GM21825 (cell line): Measurements from ENCODE around the gene LGR6.
"Not testable (repeated sequence)": the region's sequence is repeated elsewhere in the genome, so short reads cannot be mapped to it uniquely, and the experiment has no call there.

Experiments
- ATAC-seq: cut with Tn5 transposase; IDR thresholded peaks from one replicate; pipeline ENCODE4 v1.9.1; 2021; ENCODE audit warnings: mild to moderate bottlenecking, moderate library complexity; ENCODE audit not compliant: unreplicated experiment

LGR6 gene

GRCh38 chr1:202311875-202312635 lies 118.5 kb downstream of the LGR6 start:
- ATAC-seq, result no peak

DNA sequence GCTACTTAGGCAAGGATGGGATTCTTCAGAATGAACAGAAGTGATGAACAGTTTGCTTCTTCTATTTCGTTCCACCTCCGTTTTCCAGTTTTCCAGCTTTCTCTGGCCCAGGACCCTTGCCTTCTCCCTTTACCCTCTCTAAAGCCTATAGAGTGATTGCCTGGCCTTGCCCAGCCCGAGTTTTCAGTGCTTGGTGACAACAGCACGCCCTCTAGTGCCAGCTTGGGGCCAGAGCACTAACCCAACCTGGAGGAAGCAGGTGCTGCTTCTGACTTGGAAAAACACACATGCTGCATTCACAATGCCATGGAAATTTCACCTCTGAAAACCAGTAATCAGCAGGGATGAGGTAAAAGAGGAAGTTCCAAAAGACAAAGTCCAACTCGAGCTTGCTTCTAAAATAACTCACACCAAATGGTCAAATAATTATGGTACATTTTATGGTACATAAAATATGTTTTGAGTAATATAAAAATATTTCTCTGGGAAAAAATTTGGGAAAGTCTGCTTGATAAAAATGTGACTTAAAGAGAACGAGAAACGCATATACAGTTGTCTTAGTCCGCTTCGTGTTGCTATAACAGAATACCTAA lies 122.1 kb downstream of the LGR6 start:
- peak; percentile 60 for ATAC-seq

- ATAC-seq, result no peak
Observed at GRCh38 chr1:202316186-202316585, 122.6 kb downstream of the LGR6 start.

GRCh38 chr1:202317941-202318925 lies 124.6 kb downstream of the LGR6 start:
- no peak for ATAC-seq

DNA sequence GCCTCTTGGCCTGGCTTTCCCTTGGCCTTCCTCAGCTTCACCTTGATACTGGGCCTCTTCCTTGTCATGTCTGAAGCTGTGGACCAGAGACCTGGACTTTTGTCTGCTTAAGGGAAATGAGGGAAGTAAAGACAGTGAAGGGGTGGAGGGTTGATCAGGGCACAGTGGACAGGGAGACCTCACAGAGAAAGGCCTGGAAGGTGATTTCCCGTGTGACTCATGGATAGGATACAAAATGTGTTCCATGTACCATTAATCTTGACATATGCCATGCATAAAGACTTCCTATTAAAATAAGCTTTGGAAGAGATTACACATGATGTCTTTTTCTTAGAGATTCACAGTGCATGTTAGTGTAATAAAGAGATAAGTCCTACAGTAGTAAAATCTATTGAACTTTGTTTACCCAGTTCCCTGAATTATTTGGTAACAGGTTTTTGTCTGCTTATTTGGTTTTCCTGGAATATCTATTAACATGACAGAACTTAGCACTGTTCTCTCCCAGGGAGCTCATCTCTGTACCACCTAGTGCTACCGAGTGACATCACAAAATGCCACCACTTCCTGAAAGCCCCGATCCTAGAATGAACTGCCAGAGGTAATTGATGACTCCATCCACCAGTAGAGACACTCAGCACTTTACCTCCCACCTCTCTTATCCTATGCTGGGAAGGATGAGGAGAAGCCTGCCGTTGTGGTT lies 125.9 kb downstream of the LGR6 start:
- no peak for ATAC-seq

GRCh38 chr1:202320081-202320405 lies 126.4 kb downstream of the LGR6 start:
- no peak for ATAC-seq

GRCh38 chr1:202323731-202324130 lies 130.1 kb downstream of the LGR6 start:
- no peak for ATAC-seq

DNA sequence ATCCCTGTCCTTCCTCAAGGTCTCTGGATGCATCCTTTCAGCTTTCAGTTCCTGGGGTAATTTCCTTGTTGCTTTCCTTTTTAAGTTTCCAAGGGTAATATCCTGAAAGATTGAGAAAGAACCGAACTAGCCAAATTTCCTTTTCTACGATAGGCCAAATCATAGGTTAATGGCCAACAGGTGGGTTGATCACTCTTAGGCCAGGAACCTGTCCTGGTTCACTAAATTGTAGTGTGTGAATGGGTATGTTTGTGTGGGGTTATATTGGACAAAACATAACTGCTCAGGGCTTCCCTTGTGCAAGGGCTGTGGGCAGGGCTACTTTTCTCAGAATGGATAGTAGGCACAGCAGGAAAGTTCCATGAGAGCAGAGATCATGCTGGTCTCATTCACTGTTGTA lies 131.0 kb downstream of the LGR6 start:
- ATAC-seq, result no peak

DNA sequence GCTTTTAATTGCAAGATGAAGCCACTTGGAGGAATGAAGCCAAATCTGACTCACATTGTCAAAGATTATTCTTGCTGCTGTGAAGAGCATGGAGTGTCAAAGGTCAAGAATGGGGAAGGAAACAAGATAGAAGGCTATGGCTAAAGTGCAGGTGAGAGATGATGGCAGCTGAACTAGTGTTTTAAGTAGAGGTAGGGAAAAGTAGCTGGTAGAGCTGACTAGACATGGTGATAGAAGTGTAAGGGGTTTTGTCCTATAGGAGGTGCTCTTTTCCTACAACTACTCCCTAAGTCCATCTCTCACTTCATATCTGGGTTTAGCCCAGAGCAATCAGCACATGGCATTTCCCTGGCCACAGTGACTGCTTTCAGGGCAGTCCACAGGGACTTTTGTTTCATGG lies 136.3 kb downstream of the LGR6 start:
- no peak for ATAC-seq

DNA sequence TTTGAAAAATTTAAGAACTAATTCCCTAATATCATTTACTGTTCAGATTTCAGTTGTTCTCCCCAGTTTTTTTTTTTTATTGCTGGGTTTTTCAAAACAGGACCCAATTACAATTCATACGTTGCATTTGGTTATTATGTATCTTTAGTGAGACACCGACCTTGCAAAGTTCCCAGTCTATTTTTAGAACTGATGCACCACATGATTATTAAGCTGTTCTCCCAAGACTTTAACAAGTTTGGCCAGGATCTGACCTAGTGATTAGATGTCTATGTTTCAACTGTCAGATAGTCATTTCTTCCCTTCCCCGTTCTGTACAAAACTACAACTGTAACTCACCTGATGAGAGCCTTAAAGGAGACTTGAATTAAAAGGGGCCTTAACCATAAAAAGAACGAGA lies 140.3 kb downstream of the LGR6 start:
- no peak for ATAC-seq

GRCh38 chr1:202343652-202344349 lies 150.2 kb downstream of the LGR6 start:
- ATAC-seq, result no peak

DNA sequence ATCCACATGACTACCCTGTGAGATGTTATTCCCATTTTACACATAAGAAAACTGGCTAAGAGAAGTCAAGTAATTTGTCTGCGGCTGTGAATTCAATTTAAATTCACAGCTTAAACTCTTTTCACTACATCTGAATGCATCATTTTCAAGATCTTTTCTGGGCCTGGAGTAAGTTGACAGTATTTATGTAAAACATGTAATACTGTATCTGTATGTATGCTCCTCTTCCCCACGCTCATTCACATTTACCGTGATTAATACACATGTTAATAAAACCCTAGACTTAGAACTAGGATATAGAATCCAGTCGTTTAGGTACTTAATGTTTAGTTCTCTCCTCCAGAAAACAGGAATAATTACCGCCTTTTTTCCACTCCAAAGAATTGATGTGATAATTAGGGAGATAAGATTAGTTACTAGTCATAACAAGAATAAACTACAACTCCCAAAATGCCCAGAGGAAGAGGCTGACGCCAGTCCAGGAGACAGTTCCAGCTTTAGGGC lies 154.5 kb downstream of the LGR6 start:
- ATAC-seq, result no peak

DNA sequence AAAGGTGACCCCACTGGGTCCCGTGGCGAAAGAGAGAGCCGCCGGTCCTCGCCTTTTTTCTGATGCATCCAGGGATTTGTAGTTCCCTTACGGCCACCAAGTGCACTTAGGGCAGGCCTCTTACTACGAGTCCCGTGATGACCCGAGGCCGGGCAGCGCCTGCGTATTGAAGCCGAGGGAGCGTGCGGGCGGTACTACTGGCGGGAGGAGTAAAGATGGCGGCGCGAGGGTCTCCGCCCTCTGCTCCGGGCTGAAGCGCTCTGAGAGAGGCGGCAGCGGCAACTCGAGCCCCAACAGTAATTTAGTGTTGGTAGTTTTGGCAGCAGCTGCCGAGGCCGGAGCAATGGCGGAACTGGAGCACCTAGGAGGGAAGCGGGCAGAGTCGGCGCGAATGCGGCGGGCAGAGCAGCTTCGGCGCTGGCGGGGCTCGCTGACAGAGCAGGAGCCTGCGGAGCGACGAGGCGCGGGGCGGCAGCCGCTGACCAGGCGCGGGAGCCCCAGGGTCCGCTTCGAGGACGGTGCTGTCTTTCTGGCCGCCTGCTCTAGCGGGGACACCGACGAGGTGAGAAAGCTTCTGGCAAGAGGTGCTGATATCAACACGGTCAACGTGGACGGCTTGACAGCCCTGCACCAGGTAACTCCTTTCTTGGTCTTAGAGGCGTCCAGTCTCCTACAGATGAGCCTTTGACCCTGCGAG lies 155.1 kb downstream of the LGR6 start, which contains the start of gene PPP1R12B:
Gene PPP1R12B (plus strand): TSS at position 191 of the 697 bp plus-strand sequence. CDS start 153 bp downstream, at position 344.
- ATAC-seq, result peak; percentile 97

DNA sequence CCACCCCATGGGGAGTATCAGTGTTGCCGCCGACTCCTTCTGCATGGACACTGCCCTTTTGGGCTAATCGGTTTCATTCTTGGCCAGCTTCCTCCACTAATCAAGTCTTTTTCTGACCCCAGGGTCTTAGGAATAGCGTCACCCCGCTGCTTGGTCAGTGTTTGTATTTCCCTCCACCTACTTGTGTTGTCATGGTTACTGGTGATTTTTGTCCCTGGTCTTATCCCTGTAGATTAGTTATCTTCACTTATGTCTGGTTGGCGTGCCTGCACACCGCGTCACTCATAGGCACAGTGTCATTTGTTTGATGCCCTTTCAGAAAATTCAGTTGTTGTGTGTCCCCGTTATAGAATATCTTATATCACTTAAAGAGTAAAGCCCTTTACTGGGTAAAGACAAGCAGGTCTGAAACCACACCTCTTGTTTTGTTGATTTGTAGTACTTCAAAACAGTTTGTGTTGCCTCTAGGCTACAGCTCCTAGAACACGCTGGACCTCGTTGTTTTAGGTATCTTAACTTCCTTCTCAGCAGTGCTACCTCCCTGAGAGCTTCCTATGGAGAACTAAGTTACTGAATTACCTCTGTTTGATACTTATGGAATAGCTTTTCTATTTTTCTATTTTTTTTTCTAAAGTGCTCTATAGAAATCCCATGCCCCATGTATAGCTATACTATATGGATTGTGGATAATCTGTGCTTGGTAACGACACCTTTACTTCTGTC lies 155.8 kb downstream of the LGR6 start:
- no peak for ATAC-seq

- no peak for ATAC-seq
Observed at GRCh38 chr1:202351725-202352124, 158.1 kb downstream of the LGR6 start.

GRCh38 chr1:202352583-202353197 lies 159.1 kb downstream of the LGR6 start:
- ATAC-seq, result not testable (repeated sequence)

GRCh38 chr1:202355944-202356553 lies 162.4 kb downstream of the LGR6 start:
- no peak for ATAC-seq

- no peak for ATAC-seq
Observed at GRCh38 chr1:202357506-202357905, 163.9 kb downstream of the LGR6 start.
